Smooth muscle cell (in vitro differentiated cells): ENCODE results near the gene PRRC2B. TPM values are rescaled to one million over a fixed set of nuclear protein-coding genes. Genes with fewer than 3 reads are reported as not detected.

ENCODE experiments used
- DNase-seq: peaks from one replicate; lab custom pipeline; 2025; ENCODE audit not compliant: unreplicated experiment; lab: John Stamatoyannopoulos, UW
- H2AFZ ChIP-seq: fragments of 200-600 bp; sonication (generic); 2 replicates; pipeline ENCODE4 v1.6.0; 2016; ENCODE audit warnings: antibody characterized with exemption, low read depth, mild to moderate bottlenecking
- H3F3A ChIP-seq: fragments of 200-600 bp; sonication (generic); 2 replicates; pipeline ENCODE4 v1.6.0; 2017; ENCODE audit warnings: antibody characterized with exemption, low read depth
- H3K27ac ChIP-seq: fragments of 200-600 bp; sonication (generic); 2 replicates; pipeline ENCODE4 v1.5.1; 2016; ENCODE audit warnings: low read depth, mild to moderate bottlenecking
- H3K27me3 ChIP-seq: fragments of 200-600 bp; sonication (generic); 2 replicates; pipeline ENCODE4 v1.6.1; 2016; ENCODE audit warnings: low read depth, mild to moderate bottlenecking
- H3K36me3 ChIP-seq: fragments of 200-600 bp; sonication (generic); 2 replicates; pipeline ENCODE4 v1.5.1; 2016; ENCODE audit warnings: low read depth
- H3K4me1 ChIP-seq: fragments of 200-600 bp; sonication (generic); 2 replicates; pipeline ENCODE4 v1.5.1; 2016; ENCODE audit warnings: low read depth
- H3K4me2 ChIP-seq: fragments of 200-600 bp; sonication (generic); 2 replicates; pipeline ENCODE4 v1.6.0; 2016; ENCODE audit warnings: mild to moderate bottlenecking
- H3K4me3 ChIP-seq: fragments of 200-600 bp; sonication (generic); 2 replicates; pipeline ENCODE4 v1.5.1; 2016; ENCODE audit warnings: mild to moderate bottlenecking
- H3K79me2 ChIP-seq: fragments of 200-600 bp; sonication (generic); 2 replicates; pipeline ENCODE4 v1.6.0; 2016; ENCODE audit warnings: low read depth, mild to moderate bottlenecking
- H3K9ac ChIP-seq: fragments of 200-600 bp; sonication (generic); 2 replicates; pipeline ENCODE4 v1.6.0; 2016; ENCODE audit warnings: low read depth
- H3K9me3 ChIP-seq: fragments of 200-600 bp; sonication (generic); replicated peaks from 2 replicates; pipeline ENCODE4 v1.5.1; 2016; ENCODE audit warnings: low read depth
- H4K20me1 ChIP-seq: fragments of 200-600 bp; sonication (generic); 2 replicates; pipeline ENCODE4 v1.6.0; 2016; ENCODE audit warnings: low read depth
- CTCF ChIP-seq: fragments of 200-600 bp; sonication (generic); IDR thresholded peaks from 2 replicates; pipeline ENCODE4 v1.5.1; 2017; ENCODE audit warnings: borderline replicate concordance, mild to moderate bottlenecking, antibody characterized with exemption; ENCODE audit not compliant: insufficient read depth, poor library complexity, severe bottlenecking
- WGBS: methylation state at CpG from one replicate; pipeline ENCODE4 v1.1.7; 2016; ENCODE audit warnings: low lambda C conversion rate; 5-methylcytosine and 5-hydroxymethylcytosine counted together
- polyA plus RNA-seq: library from polyadenylated mRNA; unstranded; fragments of >200 nt; fragmentation: Nextera tagmentation; extraction: Ambion mirVana; gene quantifications from 2 replicates; pipeline ENCODE4 v1.2.1, GENCODE V29; 2016
- total RNA-seq: library from RNA; depleted of rRNA; stranded (reverse); fragments of >200 nt; gene quantifications from 2 replicates; pipeline ENCODE4 v1.2.3, GENCODE V29; 2014

Gene PRRC2B
- total and polyA plus RNA-seq, 2 experiments from 2014 or later, result 38.6 to 97.2 TPM

- no peak for TF ChIP-seq CTCF
- Histone ChIP-seq H3K27ac (peak overlapping the region; percentile 78), H3K36me3 (no peaks in the 10 kb centered on the region), H3K4me2 (peak overlapping the region; percentile 48), H3K79me2 (peaks cover 100% of the 10 kb centered on the region), H3F3A (peaks cover 17% of the 10 kb centered on the region), H2AFZ (no peak overlapping the region), H3K4me1 (peaks cover 53% of the 10 kb centered on the region), H3K9ac (no peak overlapping the region), H4K20me1 (peaks cover 100% of the 10 kb centered on the region), H3K9me3 (no peaks in the 10 kb centered on the region), H3K4me3 (no peak overlapping the region), H3K27me3 (no peaks in the 10 kb centered on the region)
- 50% methylated on average over 7 of the region's 7 CpGs for WGBS
- DNase-seq, result no peak
Measured at GRCh38 chr9:131418143-131419025, 24.5 kb downstream of the PRRC2B start.

- H2AFZ ChIP-seq, result no peak overlapping the region
- H3K27ac ChIP-seq, result peak overlapping the region; percentile 78
- peak overlapping the region; percentile 48 for H3K4me2 ChIP-seq
- no peaks in the 10 kb centered on the region for H3K9me3 ChIP-seq
- H3K4me1 ChIP-seq, result peaks cover 56% of the 10 kb centered on the region
- H3K27me3 ChIP-seq, result no peaks in the 10 kb centered on the region
- peaks cover 100% of the 10 kb centered on the region for H4K20me1 ChIP-seq
- H3F3A ChIP-seq, result peaks cover 24% of the 10 kb centered on the region
- H3K79me2 ChIP-seq, result peaks cover 100% of the 10 kb centered on the region
- H3K36me3 ChIP-seq, result no peaks in the 10 kb centered on the region
- H3K4me3 ChIP-seq, result no peak overlapping the region
- 70% methylated on average over 8 of the region's 8 CpGs for WGBS
- DNase-seq, result no peak
- H3K9ac ChIP-seq, result no peak overlapping the region
- TF ChIP-seq CTCF, result no peak
Measured at GRCh38 chr9:131419026-131419614, 25.2 kb downstream of the PRRC2B start.

GRCh38 chr9:131419716-131420115 lies 25.8 kb downstream of the PRRC2B start:
- H3K27ac ChIP-seq, result peak overlapping the region; percentile 78
- H3K4me3 ChIP-seq, result no peak overlapping the region
- peaks cover 56% of the 10 kb centered on the region for H3K4me1 ChIP-seq

More at GRCh38 chr9:131419716-131420115, 25.8 kb downstream of the PRRC2B start:
- no peak for DNase-seq
- Histone ChIP-seq H3K9ac (no peak overlapping the region), H3K9me3 (no peaks in the 10 kb centered on the region), H2AFZ (no peak overlapping the region), H3K4me2 (no peak overlapping the region), H3K36me3 (no peaks in the 10 kb centered on the region), H3F3A (peaks cover 29% of the 10 kb centered on the region), H3K27me3 (no peaks in the 10 kb centered on the region), H4K20me1 (peaks cover 100% of the 10 kb centered on the region), H3K79me2 (peaks cover 100% of the 10 kb centered on the region)
- WGBS, result 95% methylated on average over 11 of the region's 12 CpGs
- no peak for TF ChIP-seq CTCF
